GM13976 (cell line): Measurements from ENCODE around the gene SHQ1.
"Not testable (repeated sequence)": the region's sequence is repeated elsewhere in the genome, so short reads cannot be mapped to it uniquely, and the experiment has no call there.

ENCODE experiments used
- DNase-seq: peaks from one replicate; pipeline ENCODE4 v3.0.0; 2012; ENCODE audit warnings: low spot score
- in situ Hi-C: fragments of 300-500 bp; cut with MboI; formaldehyde crosslinking; loops from one replicate; pipeline ENCODE4 v1.12.0; 2022; ENCODE audit warnings: low sequenced_read_pairs, mixed read lengths, inconsistent platforms; ENCODE audit not compliant: unreplicated experiment
- TF ChIP-seq, protein P1 (sequence below): IDR thresholded peaks from 2 replicates; pipeline ENCODE4 v1.5.1; 2012; ENCODE audit warnings: borderline replicate concordance, mild to moderate bottlenecking; ENCODE audit not compliant: insufficient read depth; ENCODE audit errors: extremely low read depth, missing control alignments, control extremely low read depth

The SHQ1 gene

DNA sequence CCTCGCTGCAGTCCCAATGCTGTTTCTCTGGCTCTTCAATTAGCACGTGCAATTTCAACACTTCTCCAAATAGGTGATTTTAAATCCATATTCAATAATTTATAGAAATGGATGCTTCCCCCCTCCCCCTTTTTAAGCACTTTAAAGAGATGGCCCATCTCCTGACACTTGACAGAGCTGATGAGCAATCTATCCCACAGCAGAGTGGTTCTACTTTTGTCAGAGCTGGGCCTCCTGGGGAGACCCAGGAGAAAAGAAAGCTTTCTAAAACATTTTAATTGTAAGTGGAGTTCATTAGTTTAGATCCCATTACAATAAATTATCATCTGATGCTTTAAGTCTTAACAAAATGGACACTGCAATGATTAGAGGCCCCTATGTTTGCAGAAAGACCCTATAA lies 127.7 kb downstream of the SHQ1 start:
- no peak for DNase-seq
- in situ Hi-C loops: no loop called here

DNA sequence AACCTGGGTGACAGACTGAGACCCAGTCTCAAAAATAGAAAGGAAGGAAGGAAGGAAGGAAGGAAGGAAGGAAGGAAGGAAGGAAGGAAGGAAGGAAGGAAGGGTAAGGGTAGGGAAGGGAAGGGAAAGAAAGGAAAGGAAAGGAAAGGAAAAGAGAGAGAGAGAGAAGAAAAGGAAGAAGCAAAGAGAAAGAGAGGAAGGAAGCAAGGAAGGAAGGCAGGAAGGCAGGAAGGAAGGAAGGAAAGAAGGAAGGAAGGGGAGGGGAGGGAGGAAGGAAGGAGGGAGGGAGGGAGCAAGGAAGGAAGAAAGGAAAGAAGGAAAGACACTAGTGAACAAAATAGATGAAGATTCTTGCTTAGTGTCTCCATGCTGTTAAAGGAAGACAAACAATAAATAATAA lies 129.1 kb downstream of the SHQ1 start:
- no peak for DNase-seq
- TF ChIP-seq, protein P1, sequence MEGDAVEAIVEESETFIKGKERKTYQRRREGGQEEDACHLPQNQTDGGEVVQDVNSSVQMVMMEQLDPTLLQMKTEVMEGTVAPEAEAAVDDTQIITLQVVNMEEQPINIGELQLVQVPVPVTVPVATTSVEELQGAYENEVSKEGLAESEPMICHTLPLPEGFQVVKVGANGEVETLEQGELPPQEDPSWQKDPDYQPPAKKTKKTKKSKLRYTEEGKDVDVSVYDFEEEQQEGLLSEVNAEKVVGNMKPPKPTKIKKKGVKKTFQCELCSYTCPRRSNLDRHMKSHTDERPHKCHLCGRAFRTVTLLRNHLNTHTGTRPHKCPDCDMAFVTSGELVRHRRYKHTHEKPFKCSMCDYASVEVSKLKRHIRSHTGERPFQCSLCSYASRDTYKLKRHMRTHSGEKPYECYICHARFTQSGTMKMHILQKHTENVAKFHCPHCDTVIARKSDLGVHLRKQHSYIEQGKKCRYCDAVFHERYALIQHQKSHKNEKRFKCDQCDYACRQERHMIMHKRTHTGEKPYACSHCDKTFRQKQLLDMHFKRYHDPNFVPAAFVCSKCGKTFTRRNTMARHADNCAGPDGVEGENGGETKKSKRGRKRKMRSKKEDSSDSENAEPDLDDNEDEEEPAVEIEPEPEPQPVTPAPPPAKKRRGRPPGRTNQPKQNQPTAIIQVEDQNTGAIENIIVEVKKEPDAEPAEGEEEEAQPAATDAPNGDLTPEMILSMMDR: no peak
- in situ Hi-C loops: no loop called here

More for the DNA sequence above, 127.7 kb downstream of the SHQ1 start:
- TF ChIP-seq, protein P1: no peak

- DNase-seq, in situ Hi-C loops: not testable (repeated sequence)
These were observed 134.1 kb downstream of the SHQ1 start for GRCh38 chr3:72714135-72714534.

DNA sequence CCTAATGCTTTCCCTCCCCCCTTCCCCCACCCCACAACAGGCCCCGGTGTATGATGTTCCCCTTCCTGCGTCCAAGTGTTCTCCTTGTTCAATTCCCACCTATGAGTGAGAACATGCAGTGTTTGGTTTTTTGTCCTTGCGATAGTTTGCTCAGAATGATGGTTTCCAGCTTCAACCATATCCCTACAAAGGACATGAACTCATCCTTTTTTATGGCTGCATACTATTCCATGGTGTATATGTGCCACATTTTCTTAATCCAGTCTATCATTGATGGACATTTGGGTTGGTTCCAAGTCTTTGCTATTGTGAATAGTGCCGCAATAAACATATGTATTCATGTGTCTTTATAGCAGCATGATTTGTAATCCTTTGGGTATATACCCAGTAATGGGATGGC lies 137.8 kb downstream of the SHQ1 start:
- in situ Hi-C loops, DNase-seq: not testable (repeated sequence)

DNA sequence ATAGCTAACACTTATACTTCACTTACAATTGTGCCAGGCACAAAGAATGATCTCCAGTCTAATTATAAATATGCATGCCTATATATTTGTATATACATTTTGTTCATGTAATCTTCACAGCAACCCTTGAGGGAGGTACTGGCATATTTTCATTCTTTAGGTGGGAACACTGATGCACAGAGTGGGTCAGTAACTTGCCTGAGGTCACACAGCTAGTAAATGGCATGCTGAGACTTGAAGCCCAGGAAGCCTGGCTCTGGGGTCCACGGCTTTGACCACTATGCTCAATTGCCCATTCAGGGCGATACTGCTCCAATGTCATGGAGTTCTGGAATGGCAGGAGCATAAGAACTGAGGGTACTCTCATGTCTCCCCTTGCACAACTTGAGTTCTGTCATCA lies 139.8 kb downstream of the SHQ1 start:
- TF ChIP-seq, protein P1: no peak
- in situ Hi-C loops: no loop called here
- DNase-seq: no peak

GRCh38 chr3:72702997-72703396 lies 145.2 kb downstream of the SHQ1 start:
- in situ Hi-C loops: no loop called here
- DNase-seq: peak; percentile 42
- TF ChIP-seq, protein P1: no peak

DNA sequence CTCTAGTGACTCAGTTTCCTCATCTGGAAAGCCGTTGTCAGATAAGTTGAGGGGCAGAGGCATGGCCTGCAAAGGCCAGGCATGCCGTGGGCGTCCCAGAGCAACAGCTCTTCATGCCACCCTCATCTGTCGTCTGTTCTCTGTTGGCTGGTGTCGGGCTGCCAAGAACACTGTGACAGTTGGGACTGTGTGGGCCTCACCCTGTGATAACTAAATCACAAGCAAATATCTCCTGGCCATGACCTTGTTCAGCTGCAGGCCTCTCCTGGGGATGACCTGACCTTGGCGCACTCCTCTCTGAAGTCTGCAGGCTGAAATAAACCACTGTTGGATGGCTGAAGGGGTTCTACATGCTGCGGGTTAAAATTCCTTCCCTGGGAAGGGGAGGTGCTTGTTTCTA lies 145.9 kb downstream of the SHQ1 start:
- TF ChIP-seq, protein P1: no peak
- DNase-seq: no peak
- in situ Hi-C loops: no loop called here

DNA sequence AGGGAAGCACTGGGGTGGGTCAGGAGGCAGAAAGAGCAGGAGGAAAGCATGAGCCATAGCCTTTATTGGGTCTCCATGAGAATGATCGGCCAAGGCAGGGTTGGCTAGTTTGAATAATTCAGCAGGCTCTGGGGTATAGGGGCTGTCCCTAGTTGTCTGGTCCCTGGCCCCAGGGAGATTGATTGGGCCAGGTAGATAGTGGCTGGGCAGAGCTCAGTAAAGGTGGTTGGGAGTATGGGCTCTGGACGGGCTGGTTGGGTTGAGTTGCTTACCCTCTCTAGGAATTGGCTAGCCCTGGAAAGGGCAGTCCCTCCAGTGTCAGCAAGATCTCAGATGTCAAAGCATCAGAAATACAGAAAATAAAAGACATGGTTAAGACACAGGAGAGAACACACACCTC lies 148.1 kb downstream of the SHQ1 start:
- TF ChIP-seq, protein P1: no peak
- in situ Hi-C loops: no loop called here
- no peak for DNase-seq
